GM19324 (cell line): ENCODE measurements around the gene FBH1.
"Not testable (repeated sequence)": the region's sequence is repeated elsewhere in the genome, so short reads cannot be mapped to it uniquely, and the experiment has no call there.

Experiments used
- ATAC-seq: cut with Tn5 transposase; IDR thresholded peaks from one replicate; pipeline ENCODE4 v1.9.1; 2021; ENCODE audit warnings: mild to moderate bottlenecking, moderate library complexity; ENCODE audit not compliant: unreplicated experiment, low FRiP score

FBH1 gene

DNA sequence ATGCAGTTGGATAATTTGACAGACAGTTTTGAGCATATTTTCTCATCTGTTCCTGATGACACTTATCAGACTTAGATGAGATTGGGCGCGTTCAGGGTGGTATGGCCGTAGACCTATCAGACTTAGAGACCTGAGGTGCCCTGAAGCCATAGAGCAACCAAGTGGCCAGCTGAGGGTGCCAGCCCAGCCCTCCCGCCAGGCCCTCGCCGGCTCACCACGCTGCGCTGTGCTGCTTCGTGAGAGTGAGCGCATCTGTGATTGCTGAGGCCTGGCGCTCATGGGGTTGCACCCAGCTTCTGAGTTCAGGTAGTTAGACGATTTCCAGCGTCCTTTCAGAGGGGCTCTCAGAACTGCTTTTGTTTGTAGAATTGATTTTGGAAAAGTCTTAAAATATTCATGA is 10.2 kb downstream of the FBH1 start:
- ATAC-seq = no peak

DNA sequence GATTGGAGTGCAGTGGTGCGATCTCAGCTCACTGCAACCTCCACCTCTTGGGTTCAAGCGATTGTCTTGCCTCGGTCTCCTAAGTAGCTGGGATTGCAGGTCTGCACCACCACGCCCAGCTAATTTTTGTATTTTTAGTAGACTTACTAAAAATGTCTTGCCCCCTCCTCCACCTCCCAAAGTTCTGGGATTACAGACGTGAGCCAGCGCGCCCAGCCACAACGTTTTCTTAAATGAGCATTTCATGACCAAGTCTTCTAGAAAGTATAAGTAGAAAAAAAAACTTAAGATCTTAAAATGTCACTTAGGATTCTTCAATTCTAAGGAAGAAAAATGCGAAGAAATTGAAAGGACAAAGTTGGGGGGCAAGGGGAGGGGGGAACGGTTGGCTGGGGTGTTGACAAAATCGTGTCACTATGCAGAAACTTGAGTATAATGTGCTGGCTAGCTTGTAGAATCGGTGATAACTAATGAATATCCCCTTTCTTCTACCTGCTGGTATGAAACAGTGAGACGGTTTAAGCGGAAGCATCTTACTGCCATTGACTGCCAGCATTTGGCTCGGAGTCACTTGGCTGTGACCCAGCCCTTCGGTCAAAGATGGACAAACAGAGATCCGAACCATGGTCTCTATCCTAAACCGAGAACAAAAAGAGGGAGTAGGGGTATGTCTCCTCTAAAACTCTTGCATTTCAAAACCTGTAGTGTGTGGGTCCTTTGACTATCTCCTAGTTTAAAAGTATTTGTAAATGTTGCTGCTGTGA is 12.7 kb downstream of the FBH1 start:
- ATAC-seq = no peak

DNA sequence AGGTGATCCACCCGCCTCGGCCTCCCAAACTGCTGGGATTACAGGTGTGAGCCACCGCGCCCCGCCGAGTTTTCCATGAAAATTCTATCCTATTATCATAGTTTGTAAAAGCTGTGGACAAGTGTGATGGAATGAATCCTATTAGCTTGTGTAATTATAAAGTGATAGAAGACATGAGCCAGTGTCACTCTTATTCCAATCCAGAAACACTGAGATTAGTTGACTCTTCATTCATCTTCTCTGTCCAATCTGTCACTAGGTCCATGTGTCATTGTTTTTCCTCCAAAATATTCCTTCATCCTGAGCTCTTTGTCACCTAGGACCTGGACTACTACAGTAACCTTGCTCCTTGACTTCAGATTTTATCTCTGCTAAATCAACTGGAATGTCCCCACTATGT is 13.5 kb downstream of the FBH1 start:
- ATAC-seq = no peak

DNA sequence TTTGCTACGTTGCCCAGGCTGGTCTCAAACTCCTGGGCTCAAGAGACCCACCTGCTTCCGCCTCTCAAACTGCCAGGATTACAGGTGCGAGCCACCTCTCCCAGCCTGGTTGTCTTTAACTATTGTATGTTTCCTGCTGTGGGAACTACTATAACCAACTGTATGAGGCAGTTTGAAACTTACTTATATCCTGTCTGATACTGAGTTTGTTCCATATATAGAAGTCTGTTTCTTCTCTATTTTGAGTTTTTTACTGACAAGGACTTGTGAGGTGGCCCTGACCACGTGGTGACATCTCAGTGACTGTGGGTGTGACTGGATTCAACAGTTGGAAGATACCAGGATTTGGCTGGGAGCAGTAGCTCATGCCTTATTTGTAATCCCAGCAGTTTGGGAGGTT is 14.2 kb downstream of the FBH1 start:
- peak; percentile 92 for ATAC-seq

DNA sequence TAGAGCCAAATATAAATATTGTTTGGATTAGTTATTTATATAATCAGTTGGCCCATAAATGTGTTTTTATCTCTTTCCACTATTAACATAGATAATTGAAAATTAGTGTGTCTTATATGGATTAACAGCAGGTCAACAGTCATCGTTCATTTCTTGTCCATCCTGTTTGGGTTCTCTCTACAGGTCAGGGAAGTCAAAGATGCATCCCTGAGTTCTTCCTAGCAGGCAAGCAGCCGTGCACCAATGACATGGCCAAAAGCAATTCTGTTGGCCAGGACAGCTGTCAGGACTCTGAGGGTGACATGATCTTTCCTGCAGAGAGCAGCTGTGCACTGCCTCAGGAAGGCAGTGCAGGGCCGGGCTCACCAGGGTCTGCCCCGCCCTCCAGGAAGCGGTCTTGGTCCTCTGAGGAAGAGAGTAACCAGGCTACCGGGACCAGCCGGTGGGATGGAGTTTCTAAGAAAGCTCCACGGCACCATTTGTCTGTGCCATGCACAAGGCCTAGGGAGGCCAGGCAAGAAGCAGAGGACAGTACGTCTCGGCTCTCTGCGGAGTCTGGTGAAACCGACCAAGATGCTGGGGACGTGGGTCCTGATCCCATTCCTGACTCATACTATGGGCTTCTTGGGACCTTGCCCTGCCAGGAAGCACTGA is 15.9 kb downstream of the FBH1 start:
- no peak for ATAC-seq

DNA sequence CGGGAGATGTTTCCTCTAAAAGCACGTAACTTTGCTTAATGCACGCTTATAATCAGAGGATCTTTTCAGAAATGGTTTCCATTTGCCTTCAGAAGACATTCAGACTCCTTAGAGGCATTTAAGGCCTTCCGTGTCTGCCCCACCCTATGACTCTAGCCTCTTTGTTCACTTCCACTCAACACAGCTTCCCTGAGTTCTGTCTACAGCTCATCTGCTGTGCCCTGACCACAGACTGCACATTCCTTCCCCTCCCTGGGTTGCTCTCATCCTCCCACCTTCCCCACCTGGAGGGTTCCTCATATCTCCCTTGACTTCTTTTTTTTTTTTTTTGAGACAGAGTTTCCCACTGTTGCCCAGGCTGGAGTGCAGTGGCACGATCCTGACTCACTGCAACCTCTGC is 16.6 kb downstream of the FBH1 start:
- ATAC-seq = no peak

DNA sequence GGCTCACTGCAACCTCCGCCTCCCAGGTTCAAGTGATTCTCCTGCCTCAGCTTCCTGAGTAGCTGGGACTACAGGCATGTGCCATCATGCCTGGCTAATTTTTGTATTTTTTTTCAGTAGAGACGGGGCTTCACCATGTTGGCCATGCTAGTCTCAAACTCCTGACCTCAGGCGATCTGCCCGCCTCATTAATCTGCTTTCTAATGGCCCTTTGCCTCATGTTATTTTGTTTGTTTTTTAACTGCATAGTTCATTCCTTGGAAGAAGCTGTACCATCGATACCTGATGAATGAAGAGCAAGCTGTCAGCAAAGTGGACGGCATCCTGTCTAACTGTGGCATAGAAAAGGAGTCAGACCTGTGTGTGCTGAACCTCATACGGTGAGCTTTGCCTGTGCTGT is 18.6 kb downstream of the FBH1 start:
- not testable (repeated sequence) for ATAC-seq

DNA sequence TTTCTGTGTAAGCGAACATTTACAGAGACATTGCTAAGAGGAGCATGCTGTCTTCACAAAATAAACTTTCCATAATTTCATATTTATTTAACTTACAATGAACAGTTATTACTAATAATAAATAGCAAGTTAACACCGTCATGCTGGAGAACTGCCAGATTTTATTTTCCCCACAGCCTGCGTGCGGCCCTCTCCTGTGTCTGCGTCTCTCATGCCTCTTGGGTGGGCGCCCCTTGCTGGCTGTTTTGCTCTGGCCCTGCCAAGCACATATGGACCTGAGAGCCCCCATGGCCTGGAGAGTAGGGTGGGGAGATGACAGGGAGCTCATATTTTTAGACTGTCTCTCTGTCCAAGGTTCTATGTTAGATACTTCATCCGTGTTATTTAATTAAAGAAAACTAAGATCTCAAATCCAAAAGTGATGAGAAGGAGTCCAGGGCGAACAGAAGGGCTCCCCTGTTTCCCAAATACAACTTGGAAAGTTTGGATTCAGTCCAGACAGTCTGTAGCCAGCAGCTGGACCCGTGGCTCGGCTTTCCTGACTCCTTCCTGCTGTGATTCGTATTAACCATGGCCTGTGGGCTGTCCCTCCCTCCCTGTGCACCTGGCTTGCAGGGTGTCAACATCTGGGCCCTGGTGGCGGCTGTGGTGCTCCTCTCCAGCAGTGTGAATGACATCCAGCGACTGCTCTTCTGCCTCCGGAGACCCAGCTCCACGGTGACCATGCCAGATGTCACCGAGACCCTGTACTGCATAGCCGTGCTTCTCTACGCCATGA is 20.5 kb downstream of the FBH1 start:
- no peak for ATAC-seq

DNA sequence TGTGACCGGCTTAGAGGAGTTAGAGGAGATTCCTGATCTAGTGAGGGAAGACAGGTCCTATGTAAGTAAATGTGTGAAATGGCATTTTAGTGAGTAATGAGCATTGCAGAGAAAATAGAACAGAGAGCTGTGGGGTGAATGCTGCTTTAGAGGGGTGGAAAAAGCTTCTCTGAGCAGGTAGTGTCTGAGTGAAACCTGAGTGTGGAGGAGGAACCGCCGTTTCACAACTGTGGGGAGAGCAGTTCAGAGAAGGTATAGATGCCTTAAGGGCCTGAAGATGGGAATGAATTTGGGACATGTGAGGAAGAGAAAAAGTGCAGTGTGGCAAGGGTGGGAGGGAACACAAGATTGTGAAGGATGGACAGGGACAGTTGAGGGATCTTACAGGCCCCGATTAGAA is 21.6 kb downstream of the FBH1 start:
- ATAC-seq = no peak

DNA sequence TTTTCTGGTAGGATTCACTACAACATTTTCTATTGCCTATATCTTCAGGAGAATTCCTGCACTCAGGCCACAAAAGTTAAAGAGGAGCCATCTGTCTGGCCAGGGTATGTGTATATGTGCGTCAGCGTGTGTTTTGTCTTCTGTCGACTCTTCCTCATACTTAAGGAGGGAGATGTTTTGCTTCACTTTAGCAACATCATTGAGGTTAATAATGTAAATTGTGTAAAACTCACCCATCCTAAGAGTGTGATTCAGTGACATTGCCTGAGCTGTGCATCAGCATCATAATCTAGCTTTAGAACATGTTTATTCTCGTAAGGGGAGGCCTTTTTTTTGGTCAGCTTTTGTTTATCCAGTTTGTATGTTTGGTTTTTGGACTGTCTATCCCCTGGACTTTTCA is 23.7 kb downstream of the FBH1 start:
- ATAC-seq = no peak

DNA sequence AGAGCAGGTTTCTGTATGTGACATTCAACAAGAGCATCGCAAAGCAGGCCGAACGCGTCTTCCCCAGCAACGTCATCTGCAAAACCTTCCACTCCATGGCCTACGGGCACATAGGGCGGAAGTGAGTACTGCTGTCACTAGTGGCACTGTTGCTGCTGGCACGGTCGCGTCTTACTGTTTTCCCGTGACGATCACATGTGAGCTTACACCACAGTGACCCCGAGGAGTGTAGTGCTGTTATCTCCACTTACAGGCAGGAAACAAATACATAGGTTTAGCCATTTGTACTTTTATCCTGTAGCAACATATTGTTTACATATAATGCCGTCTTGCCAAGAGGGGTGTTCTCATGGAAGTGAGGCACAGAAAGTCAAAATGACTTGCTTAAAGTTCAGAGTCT is 25.4 kb downstream of the FBH1 start:
- ATAC-seq = no peak

DNA sequence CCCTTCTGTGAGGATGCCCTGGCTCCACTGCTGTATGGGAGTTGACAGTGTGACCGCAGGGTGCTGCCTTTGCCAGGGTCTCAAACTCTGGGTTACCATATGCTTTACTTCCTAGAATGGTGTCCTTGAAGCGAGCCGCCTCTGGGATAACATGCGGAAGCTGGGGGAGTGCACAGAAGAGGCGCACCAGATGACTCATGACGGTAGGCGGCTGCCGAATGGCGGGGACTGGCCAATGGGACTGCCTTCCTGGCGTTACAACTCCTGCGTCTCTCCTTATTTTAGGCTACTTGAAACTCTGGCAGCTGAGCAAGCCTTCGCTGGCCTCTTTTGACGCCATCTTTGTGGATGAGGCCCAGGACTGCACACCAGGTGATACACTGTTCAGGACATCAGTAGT is 27.3 kb downstream of the FBH1 start:
- no peak for ATAC-seq

DNA sequence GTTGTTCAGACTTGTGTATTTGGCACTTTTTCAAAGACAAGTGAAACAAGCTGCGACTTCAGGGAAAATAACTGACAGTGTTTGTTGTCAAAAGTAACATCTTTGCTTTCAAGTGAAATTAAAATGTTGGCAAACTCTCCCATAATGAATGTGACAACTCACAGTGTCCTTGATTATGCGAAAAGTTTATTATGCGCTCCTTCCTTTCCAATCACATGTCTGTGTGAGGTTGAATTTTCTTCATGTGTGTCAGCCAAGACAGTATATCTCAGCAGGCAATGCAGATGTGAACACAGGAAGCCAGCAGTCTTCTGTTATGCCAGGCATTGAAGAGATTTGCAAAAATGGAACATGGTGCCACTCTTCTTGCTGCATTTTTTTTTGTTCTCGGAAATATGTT is 28.7 kb downstream of the FBH1 start:
- ATAC-seq = no peak

DNA sequence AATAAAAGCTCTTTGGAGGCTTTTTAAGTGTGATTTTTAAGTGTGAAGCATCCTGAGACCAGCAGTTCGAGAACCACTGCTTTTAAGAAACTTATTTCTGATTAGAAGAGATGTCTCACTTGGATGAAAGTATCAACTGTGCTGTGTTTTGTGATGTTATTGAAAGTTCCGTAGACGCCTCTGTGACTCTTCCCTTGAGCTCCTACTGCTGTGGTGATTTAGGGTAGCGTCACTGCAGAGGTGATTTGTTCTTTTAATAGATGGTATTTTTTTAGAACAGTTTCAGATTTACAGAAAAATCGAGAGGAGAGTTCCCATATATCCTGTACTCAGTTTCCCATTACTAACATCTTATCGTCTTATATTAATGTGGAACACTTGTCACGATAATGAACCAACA is 29.5 kb downstream of the FBH1 start:
- ATAC-seq = no peak

DNA sequence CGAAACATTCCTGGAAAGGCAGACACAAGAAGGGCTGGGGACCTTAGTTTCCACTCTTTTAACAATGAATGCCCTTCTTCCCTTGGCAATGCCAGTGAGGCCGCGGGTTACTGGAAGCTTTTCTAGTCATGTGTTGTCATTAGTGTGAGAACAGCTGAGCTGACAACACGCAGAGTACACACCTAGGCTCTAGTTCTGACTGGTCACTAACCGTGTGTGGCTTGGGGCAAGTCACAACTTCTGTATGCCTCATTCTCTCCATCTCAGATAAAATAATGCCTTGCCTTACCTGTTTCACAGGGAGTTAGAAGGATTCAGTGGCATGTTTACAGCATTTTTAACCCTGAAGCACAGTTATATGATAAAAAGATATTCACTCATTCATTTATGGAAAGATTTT is 31.7 kb downstream of the FBH1 start:
- no peak for ATAC-seq

DNA sequence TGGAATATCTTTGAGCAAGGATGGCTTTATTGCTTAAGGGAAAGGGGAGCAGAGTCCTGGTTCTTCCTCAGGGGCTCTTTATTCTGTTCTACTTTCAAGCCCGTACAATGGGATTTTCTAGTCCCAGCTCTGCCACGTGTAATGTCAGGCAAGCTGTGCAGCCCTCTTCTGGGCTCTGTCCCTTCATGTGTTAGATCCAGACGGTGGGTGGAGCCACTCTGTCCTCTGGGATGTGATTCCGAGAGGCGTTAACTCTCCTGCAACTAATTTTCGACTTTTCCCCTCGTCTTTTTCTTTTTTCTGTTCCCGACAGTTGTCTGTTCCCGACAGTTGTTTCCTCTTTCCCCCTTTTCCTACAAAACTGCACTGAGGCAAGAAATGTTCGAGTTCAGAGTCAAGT is 34.8 kb downstream of the FBH1 start:
- no peak for ATAC-seq

DNA sequence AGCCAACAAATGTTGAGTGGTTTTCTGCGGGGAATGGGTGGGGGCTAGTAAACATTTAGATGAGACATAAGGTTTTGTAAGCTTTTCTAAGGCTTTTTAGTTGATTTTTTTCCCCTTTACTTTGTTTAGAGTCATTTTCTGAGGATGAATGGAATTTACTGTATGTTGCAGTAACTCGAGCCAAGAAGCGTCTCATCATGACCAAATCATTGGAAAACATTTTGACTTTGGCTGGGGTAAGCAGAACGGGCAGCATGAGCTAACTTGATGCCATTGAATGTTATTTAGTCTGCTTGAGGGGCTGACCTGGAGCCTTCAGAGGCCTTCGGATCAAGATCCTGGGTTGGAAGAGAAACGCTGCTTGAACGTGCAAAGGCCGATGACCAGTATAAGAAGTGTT is 37.3 kb downstream of the FBH1 start:
- no peak for ATAC-seq

DNA sequence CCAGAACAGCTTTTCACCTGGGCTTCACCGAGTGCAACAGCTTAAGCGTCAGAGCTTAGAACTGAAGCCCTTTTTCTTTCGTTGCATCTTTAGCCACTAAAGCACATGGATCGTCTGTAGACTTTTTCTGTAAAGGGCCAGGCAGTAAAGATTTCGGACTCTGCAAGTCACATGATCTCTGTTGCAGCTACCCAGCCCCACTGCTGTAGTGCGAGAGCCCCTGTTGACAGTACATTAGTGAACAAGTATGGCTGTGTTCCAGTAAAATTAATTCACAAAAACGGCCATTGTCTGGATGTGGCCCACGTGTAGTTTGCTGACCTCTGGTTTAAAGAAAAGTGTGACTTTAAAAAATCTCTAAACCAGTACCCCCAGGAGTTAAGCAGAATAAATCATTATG is 39.4 kb downstream of the FBH1 start:
- ATAC-seq = no peak

DNA sequence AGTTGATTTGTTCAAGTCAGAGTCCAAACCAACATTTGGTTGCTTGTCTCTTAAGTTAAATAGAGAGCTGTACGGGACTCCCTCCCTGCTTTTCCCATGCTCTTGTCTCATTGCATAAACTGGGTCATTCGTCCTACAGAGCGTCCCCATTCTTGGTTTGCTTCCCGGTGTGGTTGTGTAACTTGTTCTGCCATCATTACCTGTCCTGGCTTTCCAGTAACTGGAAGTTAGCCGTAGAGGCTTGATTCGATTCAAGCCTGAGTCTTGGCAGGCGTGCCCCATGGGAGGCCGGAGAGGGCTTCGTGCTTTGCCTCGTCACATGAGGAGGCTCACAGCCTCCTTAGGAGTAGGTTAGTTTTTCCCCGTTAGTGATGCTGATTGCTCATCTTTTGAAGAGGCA is 40.2 kb downstream of the FBH1 start:
- ATAC-seq = no peak

DNA sequence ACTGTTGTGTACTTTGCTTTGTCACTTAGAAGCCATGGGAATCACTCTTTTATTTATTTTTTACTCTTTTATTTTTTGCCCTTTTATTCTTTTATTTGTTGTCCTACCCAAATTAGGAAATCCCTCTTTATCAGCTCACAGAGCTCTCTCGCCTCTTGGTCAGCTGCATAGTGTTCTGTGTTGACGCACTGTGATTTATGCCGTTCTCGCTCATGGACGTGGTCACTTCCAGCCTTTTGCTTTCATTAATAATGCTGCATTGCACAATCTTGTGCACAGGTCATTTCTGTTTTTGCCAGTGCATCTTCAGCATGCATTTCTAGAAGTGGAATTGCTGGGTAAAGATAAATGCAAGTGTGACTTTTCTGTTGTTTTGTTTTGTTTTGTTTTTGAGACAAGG is 42.3 kb downstream of the FBH1 start:
- ATAC-seq = no peak

DNA sequence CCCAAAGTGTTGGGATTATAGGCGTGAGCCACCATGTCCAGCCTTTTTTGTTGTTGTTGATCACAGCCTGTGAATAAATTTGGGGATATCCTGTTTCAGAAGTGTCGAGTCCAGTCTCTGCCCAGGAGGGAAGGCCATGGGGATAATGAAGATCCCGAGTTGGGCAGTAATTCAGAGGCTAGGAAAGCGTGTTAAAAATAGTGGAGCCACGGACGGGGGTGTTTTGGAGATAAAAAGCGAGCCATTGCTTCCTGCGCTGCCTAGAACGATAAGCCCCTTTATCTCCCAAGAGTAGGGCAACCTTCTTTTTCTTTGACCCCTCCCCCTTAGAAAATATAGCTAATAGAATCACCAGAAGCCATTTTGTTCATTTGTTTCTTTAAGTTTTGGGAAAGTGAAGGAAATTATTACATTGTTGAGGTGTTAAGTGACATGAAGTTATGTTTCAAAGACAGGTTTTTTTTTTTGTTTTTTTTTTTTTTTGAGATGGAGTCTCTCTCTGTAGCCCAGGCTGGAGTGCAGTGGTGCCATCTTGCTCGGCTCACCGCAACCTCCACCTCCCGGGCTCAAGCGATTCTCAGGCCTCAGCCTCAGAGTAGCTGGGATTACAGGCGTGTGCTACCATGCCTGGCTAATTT is 44.0 kb downstream of the FBH1 start:
- no peak for ATAC-seq
